ENCODE results near the gene NFATC2.
"Not testable (repeated sequence)": the region's sequence is repeated elsewhere in the genome, so short reads cannot be mapped to it uniquely, and the experiment has no call there.

The NFATC2 gene

GRCh38 chr20:51494241-51495110, 48.0 kb downstream of the NFATC2 start:
- no peak for DNase-seq (ENCODE audit: low read depth)

- DNase-seq (ENCODE audit: low read depth) = no peak
These were observed 49.1 kb downstream of the NFATC2 start for GRCh38 chr20:51493346-51493791.

GRCh38 chr20:51492167-51493092, 50.1 kb downstream of the NFATC2 start:
- DNase-seq (ENCODE audit: low read depth) = no peak

- no peak for DNase-seq (ENCODE audit: low read depth)
These were observed 51.1 kb downstream of the NFATC2 start for GRCh38 chr20:51491393-51491792.

GRCh38 chr20:51490635-51491034, 51.9 kb downstream of the NFATC2 start:
- no peak for DNase-seq (ENCODE audit: low read depth)

- DNase-seq (ENCODE audit: low read depth) = no peak
These were observed 52.9 kb downstream of the NFATC2 start for GRCh38 chr20:51489611-51490010.

- no peak for DNase-seq (ENCODE audit: low read depth)
These were observed 54.2 kb downstream of the NFATC2 start for GRCh38 chr20:51488331-51488730.

- peak; percentile 30 for DNase-seq (ENCODE audit: low read depth)
These were observed 54.8 kb downstream of the NFATC2 start for GRCh38 chr20:51487565-51488268.

- no peak for DNase-seq (ENCODE audit: low read depth)
These were observed 55.4 kb downstream of the NFATC2 start for GRCh38 chr20:51487076-51487475.

- DNase-seq (ENCODE audit: low read depth) = no peak
These were observed 56.1 kb downstream of the NFATC2 start for GRCh38 chr20:51486197-51487005.

GRCh38 chr20:51484831-51485230, 57.7 kb downstream of the NFATC2 start:
- no peak for DNase-seq (ENCODE audit: low read depth)

GRCh38 chr20:51484141-51484815, 58.2 kb downstream of the NFATC2 start:
- no peak for DNase-seq (ENCODE audit: low read depth)

GRCh38 chr20:51482836-51483473, 59.6 kb downstream of the NFATC2 start:
- no peak for DNase-seq (ENCODE audit: low read depth)

- DNase-seq (ENCODE audit: low read depth) = no peak
These were observed 61.1 kb downstream of the NFATC2 start for GRCh38 chr20:51481341-51481914.

GRCh38 chr20:51480507-51481270, 61.8 kb downstream of the NFATC2 start:
- DNase-seq (ENCODE audit: low read depth) = no peak

- not testable (repeated sequence) for DNase-seq (ENCODE audit: low read depth)
These were observed 66.4 kb downstream of the NFATC2 start for GRCh38 chr20:51476106-51476505.

GRCh38 chr20:51473771-51474170, 68.7 kb downstream of the NFATC2 start:
- DNase-seq (ENCODE audit: low read depth) = no peak

- DNase-seq (ENCODE audit: low read depth) = no peak
These were observed 69.3 kb downstream of the NFATC2 start for GRCh38 chr20:51473256-51473655.

GRCh38 chr20:51470907-51471411, 71.6 kb downstream of the NFATC2 start:
- DNase-seq (ENCODE audit: low read depth) = no peak
